Stimulated activated naive CD8-positive, alpha-beta T cell treated with anti-CD3 and anti-CD28 coated beads, Interleukin-15, Interleukin-2, amounts not matched to agents 100 ng/mL and 50 ng/mL, for 24 hours (primary cell): ENCODE results near the gene CANX.
A peak's percentile ranks its signal among the peaks of the same experiment; 100 is the strongest.
"Not testable (repeated sequence)": the region's sequence is repeated elsewhere in the genome, so short reads cannot be mapped to it uniquely, and the experiment has no call there.

Experiments
- H3K27ac Mint-ChIP-seq: one replicate; pipeline ENCODE4 v1.8.0; 2021; ENCODE audit warnings: mild to moderate bottlenecking, mixed read lengths
- H3K27me3 Mint-ChIP-seq: one replicate; pipeline ENCODE4 v1.8.0; 2021; ENCODE audit warnings: mixed read lengths
- H3K36me3 Mint-ChIP-seq: one replicate; pipeline ENCODE4 v1.8.0; 2021; ENCODE audit warnings: low read depth, mixed read lengths
- H3K4me1 Mint-ChIP-seq: one replicate; pipeline ENCODE4 v1.8.0; 2021; ENCODE audit warnings: low read depth, mixed read lengths
- H3K4me3 Mint-ChIP-seq: one replicate; pipeline ENCODE4 v1.8.0; 2021; ENCODE audit warnings: mild to moderate bottlenecking, mixed read lengths
- H3K9me3 Mint-ChIP-seq: one replicate; pipeline ENCODE4 v1.8.0; 2021; ENCODE audit warnings: mixed read lengths

CANX gene

GRCh38 chr5:179731791-179732411 lies 33.1 kb downstream of the CANX start:
- Mint-ChIP-seq H3K27ac (peak overlapping the region; percentile 92), H3K4me1 (peaks cover 43% of the 10 kb centered on the region), H3K27me3 (no peaks in the 10 kb centered on the region), H3K4me3 (peak overlapping the region; percentile 80), H3K9me3 (no peaks in the 10 kb centered on the region), H3K36me3 (peaks cover 55% of the 10 kb centered on the region)

- peak within 1 kb of the TSS; percentile 94 for H3K27ac Mint-ChIP-seq
- peaks cover 49% of the 10 kb centered on the region for H3K4me1 Mint-ChIP-seq
- H3K9me3 Mint-ChIP-seq, result no peaks in the 10 kb centered on the region
- H3K4me3 Mint-ChIP-seq, result peak within 1 kb of the TSS; percentile 95
- H3K27me3 Mint-ChIP-seq, result no peaks in the 10 kb centered on the region
- peaks cover 54% of the 10 kb centered on the region for H3K36me3 Mint-ChIP-seq
Measured at GRCh38 chr5:179732412-179732917, 33.7 kb downstream of the CANX start, which contains the start of gene MAML1. Gene MAML1 (plus strand): TSS chr5:179732822. CDS start chr5:179733113, 291 bp downstream.

GRCh38 chr5:179732918-179733771 lies 34.4 kb downstream of the CANX start:
- H3K4me3 Mint-ChIP-seq, result peak overlapping the region; percentile 95
- H3K36me3 Mint-ChIP-seq, result peaks cover 54% of the 10 kb centered on the region
- no peaks in the 10 kb centered on the region for H3K9me3 Mint-ChIP-seq
- peaks cover 56% of the 10 kb centered on the region for H3K4me1 Mint-ChIP-seq
- peak overlapping the region; percentile 94 for H3K27ac Mint-ChIP-seq
- H3K27me3 Mint-ChIP-seq, result no peaks in the 10 kb centered on the region

DNA sequence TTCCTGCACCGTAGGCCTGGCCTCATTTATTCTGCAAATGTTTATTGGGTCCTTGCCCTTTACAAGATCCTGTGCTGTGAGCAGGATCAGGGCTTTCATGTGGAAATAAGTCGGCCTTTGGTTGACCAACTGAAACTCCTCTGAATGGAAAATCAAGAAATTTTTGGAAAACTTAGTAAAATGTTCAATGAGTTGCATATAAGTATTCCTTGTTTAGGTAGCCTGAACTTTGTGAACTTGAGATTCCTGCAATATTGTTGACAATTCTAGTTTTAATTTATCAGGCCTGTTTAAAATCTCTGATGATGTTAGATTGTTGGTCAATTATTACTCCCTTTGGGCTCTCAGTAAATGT lies 35.0 kb downstream of the CANX start:
- Mint-ChIP-seq H3K27ac (peak overlapping the region; percentile 94), H3K36me3 (peaks cover 54% of the 10 kb centered on the region), H3K9me3 (no peaks in the 10 kb centered on the region), H3K27me3 (no peaks in the 10 kb centered on the region), H3K4me3 (peak overlapping the region; percentile 95), H3K4me1 (peaks cover 62% of the 10 kb centered on the region)

DNA sequence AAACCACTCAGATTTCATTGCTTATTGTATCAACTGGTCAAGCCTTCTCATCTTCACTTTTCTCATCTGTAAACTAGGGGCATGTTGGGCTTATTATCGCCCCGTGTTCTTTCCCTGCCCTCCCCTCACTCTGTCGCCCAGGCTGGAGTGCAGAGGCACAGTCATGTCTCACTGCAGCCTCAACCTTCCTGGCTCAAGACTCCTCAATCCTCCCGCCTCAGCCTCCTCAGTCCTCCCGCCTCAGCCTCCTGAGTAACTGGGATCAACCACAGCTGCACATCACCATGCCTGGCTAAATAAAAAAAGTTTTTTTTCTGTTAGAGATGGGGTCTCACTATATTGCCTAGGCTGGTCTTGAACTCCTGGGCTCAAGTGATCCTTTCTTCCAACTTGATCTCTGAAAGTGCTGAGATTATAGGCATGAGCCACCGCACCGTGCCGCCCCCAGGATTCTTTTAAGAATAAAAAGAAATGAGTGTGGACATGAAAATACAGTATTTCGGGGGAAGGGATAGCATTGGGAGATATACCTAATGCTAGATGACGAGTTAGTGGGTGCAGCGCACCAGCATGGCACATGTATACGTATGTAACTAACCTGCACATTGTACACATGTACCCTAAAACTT lies 35.9 kb downstream of the CANX start:
- Mint-ChIP-seq H3K27ac (peak overlapping the region; percentile 94), H3K9me3 (no peaks in the 10 kb centered on the region), H3K27me3 (no peaks in the 10 kb centered on the region), H3K4me1 (peaks cover 68% of the 10 kb centered on the region), H3K4me3 (peak overlapping the region; percentile 95), H3K36me3 (peaks cover 53% of the 10 kb centered on the region)

GRCh38 chr5:179738742-179739141 lies 40.0 kb downstream of the CANX start:
- peak overlapping the region; percentile 61 for H3K27ac Mint-ChIP-seq
- peaks cover 65% of the 10 kb centered on the region for H3K4me1 Mint-ChIP-seq
- H3K4me3 Mint-ChIP-seq, result no peak overlapping the region
- no peaks in the 10 kb centered on the region for H3K9me3 Mint-ChIP-seq
- H3K27me3 Mint-ChIP-seq, result no peaks in the 10 kb centered on the region
- peaks cover 42% of the 10 kb centered on the region for H3K36me3 Mint-ChIP-seq

- Mint-ChIP-seq H3K36me3 (peaks cover 24% of the 10 kb centered on the region), H3K4me1 (peaks cover 33% of the 10 kb centered on the region)
- H3K4me3 Mint-ChIP-seq, H3K27me3 Mint-ChIP-seq, H3K27ac Mint-ChIP-seq, H3K9me3 Mint-ChIP-seq: not testable (repeated sequence)
Measured at GRCh38 chr5:179744106-179744505, 45.3 kb downstream of the CANX start.

DNA sequence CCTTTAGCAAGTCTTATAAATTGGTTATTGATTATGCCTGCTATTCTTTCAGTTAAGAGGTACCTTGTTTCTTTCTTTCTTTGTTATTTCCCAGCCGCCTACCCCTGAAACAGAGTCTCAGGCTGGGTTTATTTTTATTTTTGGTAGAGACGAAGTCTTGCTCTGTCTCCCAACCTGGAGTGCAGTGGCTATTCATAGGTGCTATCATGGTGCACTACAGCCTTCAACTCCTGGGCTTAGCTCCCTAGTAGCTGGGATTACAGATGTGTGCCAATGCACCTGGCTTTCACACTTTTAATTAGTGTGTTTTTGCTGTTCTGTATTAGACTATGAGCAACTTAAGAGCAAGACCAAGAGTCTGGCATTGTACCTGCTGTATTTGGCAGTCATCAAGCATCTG lies 48.1 kb downstream of the CANX start:
- Mint-ChIP-seq H3K4me3 (no peak overlapping the region), H3K9me3 (no peaks in the 10 kb centered on the region), H3K27me3 (no peaks in the 10 kb centered on the region), H3K27ac (no peak overlapping the region), H3K36me3 (peaks cover 16% of the 10 kb centered on the region), H3K4me1 (peaks cover 21% of the 10 kb centered on the region)

DNA sequence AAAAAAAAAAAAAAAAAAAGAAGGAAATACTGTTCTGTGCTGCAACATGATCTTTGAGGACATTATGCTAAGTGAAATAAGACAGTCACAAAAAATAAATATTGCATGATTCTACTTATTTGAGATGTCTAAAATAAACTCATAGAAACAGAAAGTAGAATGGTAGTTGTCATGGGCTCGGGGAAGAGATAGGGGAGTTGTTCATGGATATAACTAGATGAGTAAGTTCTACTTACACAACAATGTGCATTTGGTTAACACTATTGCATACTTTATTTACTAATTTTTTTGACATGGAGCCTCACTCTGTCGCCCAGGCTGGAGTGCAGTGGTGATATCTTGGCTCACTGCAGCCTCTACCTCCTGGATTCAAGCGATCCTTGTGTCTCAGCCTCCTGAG lies 49.0 kb downstream of the CANX start:
- no peaks in the 10 kb centered on the region for H3K27me3 Mint-ChIP-seq
- H3K27ac Mint-ChIP-seq, result no peak overlapping the region
- H3K4me3 Mint-ChIP-seq, result no peak overlapping the region
- H3K9me3 Mint-ChIP-seq, result no peaks in the 10 kb centered on the region
- H3K36me3 Mint-ChIP-seq, result peaks cover 16% of the 10 kb centered on the region
- peaks cover 16% of the 10 kb centered on the region for H3K4me1 Mint-ChIP-seq

- Mint-ChIP-seq H3K27me3 (no peaks in the 10 kb centered on the region), H3K36me3 (peaks cover 22% of the 10 kb centered on the region), H3K27ac (no peak overlapping the region), H3K4me3 (no peak overlapping the region), H3K9me3 (no peaks in the 10 kb centered on the region), H3K4me1 (peaks cover 34% of the 10 kb centered on the region)
Measured at GRCh38 chr5:179749857-179750508, 51.2 kb downstream of the CANX start.

DNA sequence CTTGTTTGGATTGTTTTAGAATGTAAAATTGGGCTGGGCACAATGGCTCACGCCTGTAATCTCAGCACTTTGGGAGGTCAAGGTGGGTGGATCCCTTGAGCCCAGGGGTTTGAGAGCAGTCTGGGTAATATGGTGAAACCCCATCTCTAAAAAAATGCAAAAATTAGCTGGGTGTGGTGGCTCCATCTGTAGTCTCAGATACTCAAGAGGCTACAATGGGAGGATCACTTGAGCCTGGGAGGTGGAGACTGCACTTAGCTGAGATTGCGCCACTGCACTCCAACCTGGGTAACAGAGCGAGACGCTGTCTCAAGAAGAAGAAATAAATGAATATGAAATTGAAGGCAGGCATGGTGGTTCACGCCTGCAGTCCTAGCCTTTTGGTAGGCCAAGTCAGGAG lies 55.2 kb downstream of the CANX start:
- no peak overlapping the region for H3K27ac Mint-ChIP-seq
- H3K36me3 Mint-ChIP-seq, result peaks cover 15% of the 10 kb centered on the region
- no peak overlapping the region for H3K4me3 Mint-ChIP-seq
- no peaks in the 10 kb centered on the region for H3K9me3 Mint-ChIP-seq
- peaks cover 45% of the 10 kb centered on the region for H3K4me1 Mint-ChIP-seq
- H3K27me3 Mint-ChIP-seq, result no peaks in the 10 kb centered on the region

GRCh38 chr5:179755022-179755421 lies 56.3 kb downstream of the CANX start:
- Mint-ChIP-seq H3K27me3 (no peaks in the 10 kb centered on the region), H3K27ac (no peak overlapping the region), H3K36me3 (peaks cover 13% of the 10 kb centered on the region), H3K4me3 (no peak overlapping the region), H3K4me1 (peaks cover 53% of the 10 kb centered on the region), H3K9me3 (no peaks in the 10 kb centered on the region)

DNA sequence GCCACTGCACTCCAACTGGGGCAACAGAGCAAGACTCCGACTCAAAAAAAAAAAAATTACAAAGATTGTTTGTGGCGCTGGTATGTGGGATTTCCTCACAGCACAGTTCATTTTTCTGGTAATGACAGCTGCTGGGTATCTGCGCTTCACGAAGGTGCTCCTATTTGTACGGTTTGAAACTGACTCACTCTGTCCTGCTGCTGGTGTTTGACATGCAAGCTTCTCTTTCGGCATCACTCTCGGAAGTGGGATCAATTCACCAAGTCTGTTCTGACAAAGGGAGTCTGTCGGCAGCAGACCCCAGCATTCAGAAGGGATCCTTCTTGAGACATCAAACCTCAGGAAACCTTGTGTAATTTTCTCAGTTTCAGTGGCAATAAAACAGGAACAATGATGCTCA lies 60.2 kb downstream of the CANX start:
- Mint-ChIP-seq H3K4me3 (no peak overlapping the region), H3K27ac (peak overlapping the region; percentile 87), H3K36me3 (peaks cover 7% of the 10 kb centered on the region), H3K4me1 (peaks cover 74% of the 10 kb centered on the region), H3K9me3 (no peaks in the 10 kb centered on the region), H3K27me3 (no peaks in the 10 kb centered on the region)

DNA sequence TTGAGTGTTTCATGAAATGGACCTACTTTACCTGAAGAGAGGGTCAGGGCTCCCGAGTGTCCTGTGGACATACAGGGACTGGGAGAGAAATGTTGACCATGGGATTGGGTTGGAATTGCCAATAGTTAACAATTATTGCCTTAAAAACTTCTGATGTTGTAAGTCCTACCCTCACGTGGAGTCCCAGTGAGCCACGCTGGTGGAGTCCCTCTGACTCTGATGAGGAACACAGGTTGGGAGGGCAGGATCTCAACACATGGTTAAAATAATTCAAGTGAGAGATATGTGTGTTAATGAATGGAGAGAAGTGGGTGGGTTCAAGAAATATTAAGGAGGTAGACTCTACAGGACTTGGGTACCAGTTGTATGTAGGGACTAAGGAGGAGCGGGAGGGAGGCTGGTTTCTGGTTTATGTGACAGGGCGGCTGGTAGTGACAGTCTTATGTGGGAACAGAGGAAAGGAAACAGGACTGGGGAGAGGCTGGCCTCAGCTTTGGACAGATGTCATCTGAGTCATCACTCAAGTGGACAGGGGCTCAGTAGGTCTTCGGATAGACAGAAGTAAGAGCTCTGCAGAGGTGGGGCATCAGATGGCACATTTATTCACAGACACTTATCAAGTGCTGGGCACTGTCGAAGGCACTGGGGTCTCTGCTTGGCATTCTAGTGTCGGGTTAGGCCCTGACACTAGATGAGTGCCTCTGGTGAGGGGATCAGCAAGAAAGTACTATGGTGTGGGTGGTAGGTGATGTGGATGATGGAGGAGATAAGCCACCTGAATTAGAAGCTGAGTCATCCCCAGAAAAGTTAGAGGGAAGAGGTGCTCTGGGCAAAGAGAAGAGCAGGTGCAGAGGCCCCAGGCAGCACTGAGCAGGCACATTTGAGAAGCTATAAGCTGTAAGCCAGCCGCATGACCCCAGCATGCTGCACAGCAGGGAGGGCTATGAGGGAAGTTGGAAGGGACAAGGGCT lies 61.1 kb downstream of the CANX start:
- H3K4me1 Mint-ChIP-seq, result peaks cover 65% of the 10 kb centered on the region
- H3K36me3 Mint-ChIP-seq, result peaks cover 7% of the 10 kb centered on the region
- peak overlapping the region; percentile 87 for H3K27ac Mint-ChIP-seq
- no peaks in the 10 kb centered on the region for H3K27me3 Mint-ChIP-seq
- peak overlapping the region; percentile 17 for H3K4me3 Mint-ChIP-seq
- no peaks in the 10 kb centered on the region for H3K9me3 Mint-ChIP-seq
